PFSK-1 (cell line): ENCODE measurements around the gene TPP2.

Source experiments
- FOXP2 ChIP-seq: optimal IDR thresholded peaks from 2 replicates; pipeline ENCODE3; 2011; ENCODE audit warnings: borderline replicate concordance, control low read depth, inconsistent platforms; ENCODE audit not compliant: insufficient read depth; ENCODE audit errors: extremely low read length, extremely low read depth
- POLR2AphosphoS5 ChIP-seq: IDR thresholded peaks from 2 replicates; pipeline ENCODE4 v1.6.1; 2012; ENCODE audit warnings: low read depth, mild to moderate bottlenecking, control low read depth, low read length, moderate library complexity
- REST ChIP-seq, 2 experiments: IDR thresholded peaks; 2 replicates each; pipeline versions ENCODE4 v1.6.1 to v1.8.0; 2011 to 2012; ENCODE audit warnings: low read depth in 2 of 2, low read length in 2 of 2, control low read depth in 1 of 2, inconsistent platforms in 1 of 2, mild to moderate bottlenecking in 1 of 2, moderate library complexity in 1 of 2; ENCODE audit not compliant: insufficient read depth in 1 of 2
- SIN3A ChIP-seq: IDR thresholded peaks from 2 replicates; pipeline ENCODE4 v1.6.1; 2012; ENCODE audit warnings: mild to moderate bottlenecking, low read length, moderate library complexity, borderline replicate concordance; ENCODE audit not compliant: insufficient read depth
- TAF1 ChIP-seq: IDR thresholded peaks from 2 replicates; pipeline ENCODE4 v1.6.1; 2012; ENCODE audit warnings: low read length, control low read depth, borderline replicate concordance; ENCODE audit not compliant: insufficient read depth

TPP2 gene

GRCh38 chr13:102697264-102697663 lies 100.5 kb downstream of the TPP2 start:
- TF ChIP-seq REST (IDR thresholded peaks at IDR 0.05; ENCODE audit: insufficient read depth in 1 of 2, low read depth in 2 of 2, low read length in 2 of 2) = no peak
- no peak for TF ChIP-seq TAF1
- no peak for TF ChIP-seq POLR2AphosphoS5
- TF ChIP-seq SIN3A = no peak
- TF ChIP-seq FOXP2 = no peak

- no peak for TF ChIP-seq TAF1
- no peak for TF ChIP-seq FOXP2
- TF ChIP-seq POLR2AphosphoS5 = no peak
- TF ChIP-seq REST (IDR thresholded peaks at IDR 0.05; ENCODE audit: insufficient read depth in 1 of 2, low read depth in 2 of 2, low read length in 2 of 2) = no peak
- no peak for TF ChIP-seq SIN3A
These were observed 101.3 kb downstream of the TPP2 start for GRCh38 chr13:102697929-102698648.

GRCh38 chr13:102698649-102698980 lies 101.8 kb downstream of the TPP2 start:
- no peak for TF ChIP-seq FOXP2
- TF ChIP-seq REST (IDR thresholded peaks at IDR 0.05; ENCODE audit: insufficient read depth in 1 of 2, low read depth in 2 of 2, low read length in 2 of 2) = no peak

- TF ChIP-seq TAF1 (no peak), FOXP2 (no peak), SIN3A (no peak), POLR2AphosphoS5 (no peak), REST (IDR thresholded peaks at IDR 0.05; ENCODE audit: insufficient read depth in 1 of 2, low read depth in 2 of 2, low read length in 2 of 2) (no peak)
These were observed 102.7 kb downstream of the TPP2 start for GRCh38 chr13:102699504-102699903.
